GM12801 (cell line): ENCODE data around the gene MYOD1.

Experiments used
- TF ChIP-seq, protein P1 (sequence below): IDR thresholded peaks from one replicate; pipeline ENCODE4 v1.5.1; 2011; ENCODE audit warnings: control low read depth; ENCODE audit not compliant: insufficient read length; ENCODE audit errors: extremely low read depth

MYOD1 gene

DNA sequence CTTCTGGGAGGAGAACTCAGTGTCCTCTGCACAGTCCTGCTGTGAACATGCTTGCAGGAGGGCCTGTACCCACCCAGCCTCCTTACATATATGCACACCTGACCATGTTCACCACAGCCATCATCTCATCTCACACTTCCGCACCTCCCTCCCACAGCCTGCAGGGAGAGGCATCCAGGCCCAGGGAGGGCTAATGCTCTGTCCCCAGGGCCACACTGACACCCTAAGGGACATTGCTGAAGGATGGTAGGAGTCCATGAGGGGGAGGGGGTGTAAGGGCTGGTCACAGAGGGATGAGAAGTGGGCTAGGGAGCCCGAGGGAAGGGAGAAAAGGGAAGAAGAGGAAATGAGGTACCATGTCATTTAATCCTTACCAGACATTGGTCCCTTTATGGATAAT, 10.8 kb downstream of the MYOD1 start:
- TF ChIP-seq, protein P1, sequence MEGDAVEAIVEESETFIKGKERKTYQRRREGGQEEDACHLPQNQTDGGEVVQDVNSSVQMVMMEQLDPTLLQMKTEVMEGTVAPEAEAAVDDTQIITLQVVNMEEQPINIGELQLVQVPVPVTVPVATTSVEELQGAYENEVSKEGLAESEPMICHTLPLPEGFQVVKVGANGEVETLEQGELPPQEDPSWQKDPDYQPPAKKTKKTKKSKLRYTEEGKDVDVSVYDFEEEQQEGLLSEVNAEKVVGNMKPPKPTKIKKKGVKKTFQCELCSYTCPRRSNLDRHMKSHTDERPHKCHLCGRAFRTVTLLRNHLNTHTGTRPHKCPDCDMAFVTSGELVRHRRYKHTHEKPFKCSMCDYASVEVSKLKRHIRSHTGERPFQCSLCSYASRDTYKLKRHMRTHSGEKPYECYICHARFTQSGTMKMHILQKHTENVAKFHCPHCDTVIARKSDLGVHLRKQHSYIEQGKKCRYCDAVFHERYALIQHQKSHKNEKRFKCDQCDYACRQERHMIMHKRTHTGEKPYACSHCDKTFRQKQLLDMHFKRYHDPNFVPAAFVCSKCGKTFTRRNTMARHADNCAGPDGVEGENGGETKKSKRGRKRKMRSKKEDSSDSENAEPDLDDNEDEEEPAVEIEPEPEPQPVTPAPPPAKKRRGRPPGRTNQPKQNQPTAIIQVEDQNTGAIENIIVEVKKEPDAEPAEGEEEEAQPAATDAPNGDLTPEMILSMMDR, result no peak

DNA sequence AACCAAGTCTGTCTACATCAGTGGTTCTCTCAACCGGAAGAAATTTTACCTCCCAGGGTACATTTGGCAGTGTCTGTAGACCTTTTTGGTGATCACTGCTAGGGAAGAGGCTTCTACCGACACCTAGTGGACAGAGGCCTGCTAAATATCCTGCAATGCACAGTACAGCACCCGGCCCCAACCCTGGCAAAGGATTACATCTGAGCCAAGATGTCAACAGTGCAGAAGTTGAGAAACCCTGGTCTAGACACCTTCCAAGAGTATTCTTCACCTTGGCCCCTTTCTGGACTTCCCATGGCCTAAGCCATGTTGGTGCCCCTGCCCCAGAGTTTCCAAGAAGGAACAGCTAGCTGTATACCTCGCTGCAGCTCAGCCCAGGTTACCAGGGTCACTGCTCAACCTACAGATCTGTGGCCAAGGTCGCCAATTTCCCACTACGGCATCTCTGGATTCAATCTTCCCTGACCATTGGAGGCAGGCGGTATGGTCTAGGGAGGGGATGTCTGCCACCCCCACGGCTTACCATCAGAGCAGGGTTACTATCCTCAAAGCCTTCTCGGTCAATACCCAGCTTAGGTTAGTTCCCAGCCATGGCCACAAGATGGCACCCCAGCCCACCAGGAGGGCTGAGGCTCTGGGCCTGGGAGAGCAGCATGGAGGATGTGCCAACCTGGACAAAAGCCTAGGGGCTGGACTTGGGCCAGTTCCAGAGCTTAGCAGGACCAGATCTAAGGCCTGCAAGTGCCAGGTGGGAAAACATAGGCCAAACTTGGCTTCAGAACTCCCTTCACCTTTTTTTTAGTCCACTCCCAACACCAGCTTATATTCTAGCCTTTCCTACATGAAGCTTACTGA, 11.5 kb downstream of the MYOD1 start:
- TF ChIP-seq, protein P1, result no peak

DNA sequence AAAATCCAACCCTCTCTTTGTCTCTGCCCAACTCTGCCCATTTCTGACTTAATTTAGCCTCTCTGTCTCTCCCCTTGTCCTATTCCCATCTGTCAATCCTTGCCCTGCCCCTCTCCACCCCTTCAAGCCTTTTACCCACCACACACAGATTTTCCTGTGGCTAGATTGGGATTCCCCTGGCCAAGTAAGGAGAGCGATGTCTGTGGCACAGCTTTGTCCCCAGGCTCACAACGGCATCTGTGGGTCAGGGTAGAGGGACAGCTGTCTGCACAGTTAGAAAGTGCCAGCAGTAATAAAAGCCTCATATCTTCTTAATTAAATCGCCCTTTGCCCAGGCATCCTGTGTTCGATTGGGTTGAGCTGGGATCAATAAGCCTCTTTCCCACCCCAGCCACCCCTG, 13.9 kb downstream of the MYOD1 start:
- TF ChIP-seq, protein P1, result no peak

- TF ChIP-seq, protein P1, result no peak
These were observed 15.1 kb downstream of the MYOD1 start, which contains the start of gene KCNC1 for GRCh38 chr11:17734418-17734911. Gene KCNC1, plus strand, starts transcription at chr11:17734781. Its CDS starts 1,222 bp downstream, at chr11:17736003.

DNA sequence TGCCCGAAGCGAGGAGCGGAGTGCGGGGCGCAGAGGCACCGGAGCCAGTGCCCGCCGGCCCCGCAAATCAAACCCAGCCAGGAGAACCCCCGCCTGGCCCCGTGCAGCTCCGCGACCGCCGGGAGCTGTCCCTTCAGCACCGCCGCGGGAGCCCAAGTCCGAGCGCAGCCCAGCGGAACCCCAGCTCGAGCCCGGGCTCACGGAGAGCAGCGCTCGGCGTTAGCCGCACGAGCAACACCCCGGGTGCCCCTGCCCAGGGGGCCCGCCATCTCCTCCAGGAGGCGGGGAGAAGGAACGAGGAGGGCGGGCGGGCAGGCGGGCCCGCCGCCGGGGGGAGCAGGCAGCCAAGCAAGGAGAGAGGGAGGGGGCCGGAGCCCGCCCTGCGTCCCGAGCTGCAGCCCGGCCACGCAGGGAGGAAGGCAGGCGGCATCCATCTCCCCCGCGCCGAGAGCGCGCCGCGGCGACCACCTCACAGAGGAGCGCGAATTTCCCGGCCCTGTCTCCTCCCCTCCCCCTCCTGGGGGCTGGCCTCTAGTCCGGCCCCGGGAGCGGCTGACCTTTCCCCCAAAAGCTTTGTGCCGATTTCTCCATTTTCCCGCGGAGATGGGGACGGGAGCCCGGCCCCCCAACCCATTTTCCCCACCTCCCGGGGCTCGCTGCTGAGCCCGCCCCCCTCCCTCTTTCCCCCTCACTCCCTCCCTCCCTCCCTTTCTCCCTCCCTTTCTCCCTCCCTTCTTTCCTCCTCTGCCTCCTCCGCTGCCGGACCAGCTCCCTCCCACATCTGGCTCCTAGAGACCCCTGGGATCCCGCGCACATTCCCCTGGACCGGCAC, 15.8 kb downstream of the MYOD1 start:
- TF ChIP-seq, protein P1, result no peak

DNA sequence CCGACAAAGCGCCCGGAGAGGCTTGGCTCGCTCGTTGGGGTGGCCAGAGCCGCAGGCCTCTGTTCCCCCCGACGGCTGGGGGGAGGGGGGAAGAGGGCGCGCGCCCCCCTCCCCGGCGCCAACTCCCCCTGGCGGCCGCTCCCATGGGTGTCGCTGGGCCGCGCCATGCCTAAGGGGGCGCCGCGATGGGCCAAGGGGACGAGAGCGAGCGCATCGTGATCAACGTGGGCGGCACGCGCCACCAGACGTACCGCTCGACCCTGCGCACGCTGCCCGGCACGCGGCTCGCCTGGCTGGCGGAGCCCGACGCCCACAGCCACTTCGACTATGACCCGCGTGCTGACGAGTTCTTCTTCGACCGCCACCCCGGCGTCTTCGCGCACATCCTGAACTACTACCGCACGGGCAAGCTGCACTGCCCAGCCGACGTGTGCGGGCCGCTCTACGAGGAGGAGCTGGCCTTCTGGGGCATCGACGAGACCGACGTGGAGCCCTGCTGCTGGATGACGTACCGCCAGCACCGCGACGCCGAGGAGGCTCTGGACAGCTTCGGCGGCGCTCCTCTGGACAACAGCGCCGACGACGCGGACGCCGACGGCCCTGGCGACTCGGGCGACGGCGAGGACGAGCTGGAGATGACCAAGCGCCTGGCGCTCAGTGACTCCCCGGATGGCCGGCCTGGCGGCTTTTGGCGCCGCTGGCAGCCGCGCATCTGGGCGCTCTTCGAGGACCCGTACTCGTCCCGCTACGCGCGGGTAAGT, 16.6 kb downstream of the MYOD1 start:
- TF ChIP-seq, protein P1, result no peak

DNA sequence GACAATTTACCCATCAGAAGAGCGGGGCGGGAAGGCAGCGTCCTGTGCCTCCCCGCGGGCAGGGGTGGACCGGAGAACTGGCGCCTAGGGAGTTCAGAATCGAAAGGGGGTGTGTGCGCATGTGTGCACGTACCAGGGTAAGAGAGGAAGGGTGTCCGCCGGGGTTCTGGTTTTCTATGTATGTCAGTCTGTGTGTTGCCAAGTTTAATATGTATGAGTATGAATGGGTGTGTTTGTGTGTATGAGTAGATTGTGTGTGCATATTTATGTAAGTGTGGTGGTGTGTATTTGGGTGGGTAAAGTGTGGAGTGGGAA, 17.2 kb downstream of the MYOD1 start:
- TF ChIP-seq, protein P1, result no peak
